Upper lobe of left lung (tissue), 6 donors: Measurements from ENCODE around the gene KCNK4. TPM values are rescaled to one million over a fixed set of nuclear protein-coding genes. Genes with fewer than 3 reads are reported as not detected.

Source experiments
- ATAC-seq, 2 donors: fragments of 200-7000 bp; cut with Tn5 transposase; one replicate each; pipeline ENCODE4 v1.9.1; 2022; ENCODE audit warnings: mild to moderate bottlenecking in 2 of 2, moderate library complexity in 2 of 2; ENCODE audit not compliant: low FRiP score in 2 of 2
- DNase-seq, 2 donors: peaks; one replicate each; pipeline ENCODE4 v3.0.0-alpha.2; 2019 to 2020
- H3K27ac ChIP-seq, 4 donors: fragments of 200-600 bp; sonication (generic); one replicate each; pipeline ENCODE4 v1.5.1; 2016 to 2019
- H3K27me3 ChIP-seq, 4 donors: fragments of 200-600 bp; sonication (generic); one replicate each; pipeline ENCODE4 v1.5.1; 2017 to 2019
- H3K36me3 ChIP-seq, 4 donors: fragments of 200-600 bp; sonication (generic); one replicate each; pipeline ENCODE4 v1.5.1; 2016 to 2019
- H3K4me1 ChIP-seq, 4 donors: fragments of 200-600 bp; sonication (generic); one replicate each; pipeline ENCODE4 v1.5.1; 2018 to 2019
- H3K4me3 ChIP-seq, 4 donors: fragments of 200-600 bp; sonication (generic); one replicate each; pipeline ENCODE4 v1.5.1; 2017 to 2019; ENCODE audit warnings: mild to moderate bottlenecking in 2 of 4, moderate library complexity in 1 of 4
- H3K9me3 ChIP-seq, 4 donors: fragments of 200-600 bp; sonication (generic); one replicate each; pipeline ENCODE4 v1.5.1; 2018 to 2019
- CTCF ChIP-seq, 6 experiments: fragments of 450-650 bp in 4 of 6; fragments of 200-600 bp in 2 of 6; sonication (generic) in 2 of 6; IDR thresholded peaks; one replicate each; pipeline ENCODE4 v1.5.1; 2016 to 2019; ENCODE audit warnings: antibody characterized with exemption in 6 of 6
- EP300 ChIP-seq, 4 donors: sonication (generic); formaldehyde crosslinking; IDR thresholded peaks; one replicate each; pipeline ENCODE4 v1.5.1; 2017; ENCODE audit warnings: antibody characterized with exemption in 4 of 4, control low read depth in 2 of 4
- POLR2A ChIP-seq, 4 donors: fragments of 450-650 bp; IDR thresholded peaks; one replicate each; pipeline ENCODE4 v1.5.1; 2016 to 2017; ENCODE audit warnings: antibody characterized with exemption in 4 of 4, mild to moderate bottlenecking in 2 of 4
- POLR2AphosphoS5 ChIP-seq, 2 donors: sonication (generic); formaldehyde crosslinking; IDR thresholded peaks; one replicate each; pipeline ENCODE4 v1.5.1; 2017; ENCODE audit warnings: antibody characterized with exemption in 2 of 2
- WGBS, 2 donors: methylation state at CpG; one replicate each; pipeline ENCODE4 v1.1.5; 2017 to 2018; 5-methylcytosine and 5-hydroxymethylcytosine counted together
- total RNA-seq, 6 donors: library from RNA; depleted of rRNA in 4 of 6; stranded (reverse); fragments of >200 nt in 4 of 6; gene quantifications; one replicate each; pipeline versions ENCODE4 v1.1.0 to v1.2.1, GENCODE V29; 2016 to 2021
- donor health status: DM: no; HTN: no; CAD: no; lungs with moderate emphysema.
- donor health status: DM: no; HTN: yes; CAD: no; lungs with severe emphysema.

KCNK4 gene
- total RNA-seq, 6 donors from 2014 or later, result 0.17 to 0.55 (median 0.26) TPM; not detected in 3

DNA sequence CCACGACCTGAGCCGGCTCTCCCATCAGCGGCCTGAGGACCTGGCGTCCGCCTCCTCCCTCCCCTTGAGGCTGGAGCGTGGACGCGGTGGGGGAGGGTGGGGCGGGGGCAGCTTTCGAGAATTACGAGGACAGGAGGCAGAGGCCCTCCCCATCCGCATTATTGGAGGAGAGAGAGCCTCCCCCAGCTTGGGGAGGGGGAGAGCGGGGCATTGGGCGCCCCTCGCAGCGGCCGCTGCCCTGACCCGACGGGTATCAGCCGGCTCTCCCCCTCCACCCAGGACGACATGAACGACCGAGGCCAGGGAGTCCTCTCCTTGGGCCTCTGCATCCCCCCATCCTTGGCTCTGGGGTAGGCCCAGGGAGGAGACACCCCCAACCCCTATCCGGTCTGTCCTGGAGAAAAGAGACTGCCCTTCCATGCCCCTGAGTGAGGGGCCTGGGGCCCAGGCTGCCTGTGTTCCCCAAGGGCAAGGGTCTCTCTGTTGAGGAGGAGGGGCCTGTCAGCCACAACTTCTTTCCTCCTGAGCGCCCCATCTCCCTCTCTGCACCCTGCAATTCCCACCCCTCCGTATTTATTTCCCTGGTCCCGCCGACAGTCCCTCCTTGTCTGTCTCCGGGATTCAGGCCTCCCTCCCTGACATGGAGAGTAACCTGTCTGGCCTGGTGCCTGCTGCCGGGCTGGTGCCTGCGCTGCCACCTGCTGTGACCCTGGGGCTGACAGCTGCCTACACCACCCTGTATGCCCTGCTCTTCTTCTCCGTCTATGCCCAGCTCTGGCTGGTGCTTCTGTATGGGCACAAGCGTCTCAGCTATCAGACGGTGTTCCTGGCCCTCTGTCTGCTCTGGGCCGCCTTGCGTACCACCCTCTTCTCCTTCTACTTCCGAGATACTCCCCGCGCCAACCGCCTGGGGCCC lies 5.0 kb upstream of the KCNK4 start:
- Histone ChIP-seq H3K4me3 (peak overlapping the region; percentile 59 to 94 (median 86)), H3K36me3 (peaks cover 0 to 10% (median 8%) of the 10 kb centered on the region in 4 donors), H3K9me3 (no peaks in the 10 kb centered on the region), H3K4me1 (peaks cover 18 to 34% (median 27%) of the 10 kb centered on the region in 4 donors), H3K27ac (peak overlapping the region; percentile 93 to 99 (median 96)), H3K27me3 (peaks cover 0 to 5% (median 3%) of the 10 kb centered on the region in 4 donors)
- TF ChIP-seq POLR2A (IDR thresholded peaks at IDR 0.05), result no peak
- no peak for TF ChIP-seq POLR2AphosphoS5 (IDR thresholded peaks at IDR 0.05)
- TF ChIP-seq EP300 (IDR thresholded peaks at IDR 0.05), result no peak
- TF ChIP-seq CTCF (IDR thresholded peaks at IDR 0.05), result no peak
- ATAC-seq, result no peak
- peak in 1 of 2 donors; percentile 46 for DNase-seq
- WGBS, 2 donors, result 34 to 51% methylated on average over 21 to 32 of the region's 40 CpGs

- no peak for TF ChIP-seq POLR2AphosphoS5 (IDR thresholded peaks at IDR 0.05)
- TF ChIP-seq POLR2A (IDR thresholded peaks at IDR 0.05), result no peak
- no peak for TF ChIP-seq CTCF (IDR thresholded peaks at IDR 0.05)
- TF ChIP-seq EP300 (IDR thresholded peaks at IDR 0.05), result no peak
These were observed 4.3 kb upstream of the KCNK4 start for GRCh38 chr11:64286801-64287159.

GRCh38 chr11:64287676-64288352 lies 3.3 kb upstream of the KCNK4 start:
- no peaks in the 10 kb centered on the region for H3K36me3 ChIP-seq
- peaks cover 33 to 49% (median 40%) of the 10 kb centered on the region in 4 donors for H3K4me1 ChIP-seq
- TF ChIP-seq CTCF (IDR thresholded peaks at IDR 0.05) (no peak), POLR2AphosphoS5 (IDR thresholded peaks at IDR 0.05) (no peak), EP300 (IDR thresholded peaks at IDR 0.05) (no peak), POLR2A (IDR thresholded peaks at IDR 0.05) (no peak)

More at GRCh38 chr11:64286801-64287159, 4.3 kb upstream of the KCNK4 start:
- WGBS, 2 donors, result 87 to 94% methylated on average over 8 to 9 of the region's 9 CpGs
- Histone ChIP-seq H3K9me3 (no peaks in the 10 kb centered on the region), H3K27ac (no peak overlapping the region), H3K36me3 (peaks cover 0 to 7% (median 6%) of the 10 kb centered on the region in 4 donors), H3K27me3 (peaks cover 0 to 12% (median 10%) of the 10 kb centered on the region in 4 donors), H3K4me3 (no peak overlapping the region), H3K4me1 (peaks cover 24 to 40% (median 32%) of the 10 kb centered on the region in 4 donors)
- DNase-seq, result no peak
- ATAC-seq, result no peak

GRCh38 chr11:64288353-64288750 lies 2.8 kb upstream of the KCNK4 start:
- Histone ChIP-seq H3K27ac (no peak overlapping the region), H3K9me3 (no peaks in the 10 kb centered on the region), H3K4me1 (peaks cover 31 to 45% (median 35%) of the 10 kb centered on the region in 4 donors), H3K27me3 (peaks cover 0 to 27% (median 20%) of the 10 kb centered on the region in 4 donors), H3K36me3 (no peaks in the 10 kb centered on the region), H3K4me3 (no peak overlapping the region)
- no peak for TF ChIP-seq POLR2AphosphoS5 (IDR thresholded peaks at IDR 0.05)
- no peak for TF ChIP-seq CTCF (IDR thresholded peaks at IDR 0.05)
- no peak for TF ChIP-seq POLR2A (IDR thresholded peaks at IDR 0.05)
- no peak for TF ChIP-seq EP300 (IDR thresholded peaks at IDR 0.05)
- DNase-seq (no peak), ATAC-seq (no peak)
- WGBS, 2 donors, result 94 to 100% methylated on average over 4 to 9 of the region's 9 CpGs

More at GRCh38 chr11:64287676-64288352, 3.3 kb upstream of the KCNK4 start:
- Histone ChIP-seq H3K9me3 (no peaks in the 10 kb centered on the region), H3K4me3 (no peak overlapping the region), H3K27me3 (peaks cover 0 to 22% (median 18%) of the 10 kb centered on the region in 4 donors), H3K27ac (no peak overlapping the region)
- WGBS, 2 donors, result 96 to 98% methylated on average over 16 to 28 of the region's 33 CpGs
- ATAC-seq, result no peak
- DNase-seq, result peak in 1 of 2 donors; percentile 78
